K562 (cell line): ENCODE data around the gene RXRB. TPM values are rescaled to one million over a fixed set of nuclear protein-coding genes. Genes with fewer than 3 reads are reported as not detected.

Experiments
- DNMT1 ChIP-seq: fragments of 450-650 bp; IDR thresholded peaks from 2 replicates; pipeline ENCODE4 v1.6.1; 2016; ENCODE audit warnings: antibody characterized with exemption, mild to moderate bottlenecking
- HDAC1 ChIP-seq, 2 experiments: fragments of 450-650 bp; IDR thresholded peaks; 2 replicates each; pipeline ENCODE4 v1.6.1; 2016 to 2017; ENCODE audit warnings: inconsistent platforms in 1 of 2, mild to moderate bottlenecking in 1 of 2, moderate library complexity in 1 of 2
- HDAC8 ChIP-seq: fragments of 450-650 bp; IDR thresholded peaks from 2 replicates; pipeline ENCODE4 v1.6.1; 2016; ENCODE audit warnings: mild to moderate bottlenecking, missing genetic modification characterization, moderate library complexity, missing compliant biosample characterization
- LEF1 ChIP-seq: fragments of 450-650 bp; IDR thresholded peaks from 2 replicates; pipeline ENCODE4 v1.6.1; 2016; ENCODE audit warnings: mild to moderate bottlenecking
- MBD1 ChIP-seq: fragments of 250-450 bp; sonication (Bioruptor Pico); IDR thresholded peaks from 2 replicates; pipeline ENCODE4 v1.8.0; 2022; ENCODE audit warnings: inconsistent platforms
- MXD1 ChIP-seq: fragments of 250-450 bp; sonication (Bioruptor Pico); IDR thresholded peaks from 2 replicates; pipeline ENCODE4 v1.8.0; 2021; ENCODE audit warnings: borderline replicate concordance, mild to moderate bottlenecking, moderate library complexity; ENCODE audit not compliant: poor library complexity, severe bottlenecking
- NR0B1 ChIP-seq: fragments of 450-650 bp; IDR thresholded peaks from one replicate; pipeline ENCODE4 v1.6.1; 2018; ENCODE audit warnings: mild to moderate bottlenecking, moderate library complexity; ENCODE audit not compliant: partially characterized antibody
- NR2C2 ChIP-seq, 2 experiments: fragments of 200-800 bp in 1 of 2; sonication (Bioruptor generic) in 1 of 2; sonication (generic) in 1 of 2; formaldehyde crosslinking in 1 of 2; IDR thresholded peaks; 2 replicates each; pipeline versions ENCODE4 v1.6.1 to v1.8.0; 2016 to 2022; ENCODE audit warnings: mild to moderate bottlenecking in 1 of 2, missing compliant biosample characterization in 1 of 2, missing genetic modification characterization in 1 of 2, missing genetic modification reagents in 1 of 2
- POLR2AphosphoS5 ChIP-seq: IDR thresholded peaks from 2 replicates; pipeline ENCODE4 v1.6.1; 2011; ENCODE audit warnings: mild to moderate bottlenecking, low read depth, low read length, moderate library complexity; ENCODE audit not compliant: control insufficient read depth, insufficient read depth
- PPARD ChIP-seq: fragments of 250-450 bp; sonication (Bioruptor Pico); IDR thresholded peaks from 2 replicates; pipeline ENCODE4 v1.8.0; 2022; ENCODE audit warnings: inconsistent platforms, mild to moderate bottlenecking, moderate library complexity
- PTBP1 ChIP-seq: fragments of 200-400 bp; formaldehyde crosslinking; IDR thresholded peaks from 2 replicates; pipeline ENCODE4 v1.6.1; 2017; ENCODE audit warnings: low read depth, low read length
- TCF7 ChIP-seq: sonication (generic); IDR thresholded peaks from 2 replicates; pipeline ENCODE4 v1.6.1; 2016; ENCODE audit warnings: antibody characterized with exemption, borderline replicate concordance
- WHSC1 ChIP-seq: IDR thresholded peaks from one replicate; pipeline ENCODE4 v1.6.1; 2012; ENCODE audit warnings: low read length, control low read depth, inconsistent platforms
- ZBED1 ChIP-seq: IDR thresholded peaks from 2 replicates; pipeline ENCODE4 v1.6.1; 2014
- ZNF766 ChIP-seq: fragments of 200-800 bp; sonication (Bioruptor generic); conservative IDR thresholded peaks from 2 replicates; pipeline ENCODE4 v1.6.1; 2016; ENCODE audit warnings: missing genetic modification characterization, missing compliant biosample characterization
- polyA plus RNA-seq, 8 experiments: library from polyadenylated mRNA; depleted of rRNA in 4 of 8; stranded (reverse) in 5 of 8; unstranded in 3 of 8; fragments of >200 nt; fragmentation: Nextera tagmentation in 2 of 8; fragmentation: Illumina TruSeq in 1 of 8; extraction: Ambion mirVana in 2 of 8; extraction: Trizol in 1 of 8; gene quantifications; 2 replicates each; pipeline versions ENCODE4 v1.2.1 to v1.2.3, GENCODE V29; 2011 to 2014; ENCODE audit warnings: inconsistent platforms in 1 of 8, missing spikeins in 1 of 8
- total RNA-seq, 7 experiments: library from RNA; depleted of rRNA in 6 of 7; stranded (reverse); fragments of >200 nt in 6 of 7; fragmentation: Illumina TruSeq in 2 of 7; extraction: Trizol in 2 of 7; gene quantifications; 2 replicates each; pipeline versions ENCODE4 v1.2.1 to v1.2.3, GENCODE V29; 2011 to 2021; ENCODE audit warnings: low replicate concordance in 1 of 7
- TF ChIP-seq, protein P1 (sequence below): fragments of 150-350 bp; IDR thresholded peaks from 2 replicates; pipeline ENCODE4 v1.6.1; 2014; ENCODE audit warnings: low read depth, mild to moderate bottlenecking, low read length, borderline replicate concordance
- TF ChIP-seq, protein P2 (sequence below): sonication (generic); formaldehyde crosslinking; IDR thresholded peaks from 2 replicates; pipeline ENCODE4 v1.8.1; 2023; ENCODE audit warnings: mild to moderate bottlenecking, missing genetic modification reagents

The RXRB gene
- total and polyA plus RNA-seq, 9 of the 15 experiments (the other 6 are each of a cell fraction or from before 2014, with no cell fraction given) = 0.76 to 35.5 (median 18.4) TPM

DNA sequence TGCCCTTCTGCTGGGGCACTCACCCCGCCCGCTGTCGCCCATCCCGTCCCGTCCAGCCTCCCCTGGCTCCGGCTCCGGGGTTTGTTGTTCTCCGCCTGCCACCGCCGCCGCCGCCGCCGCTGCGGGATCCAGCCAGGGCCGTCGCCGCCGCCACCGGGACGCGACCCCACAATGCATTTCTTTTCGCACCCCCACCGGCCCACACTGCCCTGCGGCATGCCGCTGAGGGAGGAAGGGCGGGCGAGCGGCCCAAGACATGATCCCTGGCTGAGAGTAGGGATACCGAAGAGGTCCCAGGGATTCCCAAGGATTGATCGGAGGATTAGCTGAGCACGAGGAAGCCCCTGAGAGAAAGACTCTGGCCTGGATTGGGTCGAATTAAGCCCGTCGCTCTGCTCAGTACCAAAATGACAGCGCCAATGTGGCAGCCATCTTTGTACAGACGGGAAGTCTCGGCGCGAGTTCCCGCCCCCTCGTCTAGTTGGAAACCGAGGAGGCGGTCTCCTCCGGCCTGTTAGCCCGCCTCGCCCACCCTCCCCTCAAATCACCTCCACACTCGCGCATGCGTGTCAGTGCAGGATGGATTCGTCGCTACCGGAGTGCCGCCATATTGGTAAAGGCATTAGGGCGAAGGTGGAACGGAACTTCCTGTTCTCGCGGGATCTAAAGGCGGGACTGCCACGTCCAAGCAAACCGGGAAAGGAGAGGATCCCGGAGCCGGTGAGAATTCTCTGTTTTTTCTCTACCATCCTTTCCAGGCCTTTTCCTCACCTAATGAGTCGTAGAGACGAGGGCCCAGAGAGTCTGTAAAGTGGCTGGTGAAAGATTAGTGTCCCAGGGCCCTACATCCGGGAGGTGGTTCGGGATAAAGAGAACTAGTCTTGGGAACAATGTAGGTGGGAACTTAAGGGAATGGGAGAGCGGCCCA, at the start of gene RXRB, which contains the start of gene SLC39A7 (continued):
- TF ChIP-seq, protein P1, sequence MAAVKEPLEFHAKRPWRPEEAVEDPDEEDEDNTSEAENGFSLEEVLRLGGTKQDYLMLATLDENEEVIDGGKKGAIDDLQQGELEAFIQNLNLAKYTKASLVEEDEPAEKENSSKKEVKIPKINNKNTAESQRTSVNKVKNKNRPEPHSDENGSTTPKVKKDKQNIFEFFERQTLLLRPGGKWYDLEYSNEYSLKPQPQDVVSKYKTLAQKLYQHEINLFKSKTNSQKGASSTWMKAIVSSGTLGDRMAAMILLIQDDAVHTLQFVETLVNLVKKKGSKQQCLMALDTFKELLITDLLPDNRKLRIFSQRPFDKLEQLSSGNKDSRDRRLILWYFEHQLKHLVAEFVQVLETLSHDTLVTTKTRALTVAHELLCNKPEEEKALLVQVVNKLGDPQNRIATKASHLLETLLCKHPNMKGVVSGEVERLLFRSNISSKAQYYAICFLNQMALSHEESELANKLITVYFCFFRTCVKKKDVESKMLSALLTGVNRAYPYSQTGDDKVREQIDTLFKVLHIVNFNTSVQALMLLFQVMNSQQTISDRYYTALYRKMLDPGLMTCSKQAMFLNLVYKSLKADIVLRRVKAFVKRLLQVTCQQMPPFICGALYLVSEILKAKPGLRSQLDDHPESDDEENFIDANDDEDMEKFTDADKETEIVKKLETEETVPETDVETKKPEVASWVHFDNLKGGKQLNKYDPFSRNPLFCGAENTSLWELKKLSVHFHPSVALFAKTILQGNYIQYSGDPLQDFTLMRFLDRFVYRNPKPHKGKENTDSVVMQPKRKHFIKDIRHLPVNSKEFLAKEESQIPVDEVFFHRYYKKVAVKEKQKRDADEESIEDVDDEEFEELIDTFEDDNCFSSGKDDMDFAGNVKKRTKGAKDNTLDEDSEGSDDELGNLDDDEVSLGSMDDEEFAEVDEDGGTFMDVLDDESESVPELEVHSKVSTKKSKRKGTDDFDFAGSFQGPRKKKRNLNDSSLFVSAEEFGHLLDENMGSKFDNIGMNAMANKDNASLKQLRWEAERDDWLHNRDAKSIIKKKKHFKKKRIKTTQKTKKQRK = no peak
- TF ChIP-seq POLR2AphosphoS5 (peak; percentile 61), MXD1 (no peak), PTBP1 (no peak), MBD1 (CRISPR knock-in tag) (no peak), ZBED1 (peak; percentile 53), DNMT1 (no peak), NR2C2 (CRISPR knock-in tag; IDR thresholded peaks at IDR 0.05) (peak; percentile 89), NR2C2 (tag; IDR thresholded peaks at IDR 0.05) (peak; percentile 98), HDAC8 (tag) (no peak), TCF7 (no peak; the same call in 1 of the 2 replicates), WHSC1 (no peak), ZNF766 (CRISPR knock-in tag) (peak; percentile 52; the same call in 1 of the 2 replicates), NR0B1 (no peak), PPARD (no peak), LEF1 (no peak), HDAC1 (IDR thresholded peaks at IDR 0.05) (peak in 1 of 2 experiments; percentile 32; a peak in 1 of 4 replicates)
- TF ChIP-seq, protein P2, sequence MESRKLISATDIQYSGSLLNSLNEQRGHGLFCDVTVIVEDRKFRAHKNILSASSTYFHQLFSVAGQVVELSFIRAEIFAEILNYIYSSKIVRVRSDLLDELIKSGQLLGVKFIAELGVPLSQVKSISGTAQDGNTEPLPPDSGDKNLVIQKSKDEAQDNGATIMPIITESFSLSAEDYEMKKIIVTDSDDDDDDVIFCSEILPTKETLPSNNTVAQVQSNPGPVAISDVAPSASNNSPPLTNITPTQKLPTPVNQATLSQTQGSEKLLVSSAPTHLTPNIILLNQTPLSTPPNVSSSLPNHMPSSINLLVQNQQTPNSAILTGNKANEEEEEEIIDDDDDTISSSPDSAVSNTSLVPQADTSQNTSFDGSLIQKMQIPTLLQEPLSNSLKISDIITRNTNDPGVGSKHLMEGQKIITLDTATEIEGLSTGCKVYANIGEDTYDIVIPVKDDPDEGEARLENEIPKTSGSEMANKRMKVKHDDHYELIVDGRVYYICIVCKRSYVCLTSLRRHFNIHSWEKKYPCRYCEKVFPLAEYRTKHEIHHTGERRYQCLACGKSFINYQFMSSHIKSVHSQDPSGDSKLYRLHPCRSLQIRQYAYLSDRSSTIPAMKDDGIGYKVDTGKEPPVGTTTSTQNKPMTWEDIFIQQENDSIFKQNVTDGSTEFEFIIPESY (CRISPR knock-in tag) = 0 out of 2 replicates have a peak, but pooled peaks have one; percentile 51
